GM18858 (cell line): ENCODE data around the gene HECTD3.
"Not testable (repeated sequence)": the region's sequence is repeated elsewhere in the genome, so short reads cannot be mapped to it uniquely, and the experiment has no call there.

ENCODE experiments used
- ATAC-seq: cut with Tn5 transposase; IDR thresholded peaks from one replicate; pipeline ENCODE4 v1.9.1; 2021; ENCODE audit not compliant: unreplicated experiment

The HECTD3 gene

DNA sequence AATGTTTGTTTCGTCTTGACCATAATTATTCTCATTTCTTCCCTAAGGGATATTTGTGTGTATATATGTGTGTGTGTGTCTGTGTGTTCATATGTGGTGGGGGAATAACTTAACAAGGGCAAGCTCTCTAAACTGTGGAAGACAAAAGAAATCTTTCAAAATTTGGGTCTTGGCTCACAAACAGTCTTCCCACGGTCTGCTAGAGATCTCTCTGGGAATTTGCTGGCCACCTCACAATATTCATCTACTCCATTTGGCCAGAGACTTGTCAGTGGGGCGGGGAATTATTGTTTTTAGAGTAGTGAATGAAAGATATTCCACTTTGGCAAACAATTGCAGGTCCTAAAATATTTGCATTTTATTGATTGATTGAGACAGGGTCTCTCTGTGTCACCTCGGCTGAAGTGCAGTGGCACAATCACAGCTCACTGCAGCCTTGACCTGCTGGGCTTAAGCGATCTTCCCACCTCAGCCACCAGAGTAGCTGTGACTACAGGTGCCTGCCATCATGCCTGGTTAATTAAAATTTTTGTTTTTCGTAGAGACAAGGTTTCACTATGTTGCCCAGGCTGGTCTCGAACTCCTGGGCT lies 16.7 kb downstream of the HECTD3 start:
- ATAC-seq = no peak

DNA sequence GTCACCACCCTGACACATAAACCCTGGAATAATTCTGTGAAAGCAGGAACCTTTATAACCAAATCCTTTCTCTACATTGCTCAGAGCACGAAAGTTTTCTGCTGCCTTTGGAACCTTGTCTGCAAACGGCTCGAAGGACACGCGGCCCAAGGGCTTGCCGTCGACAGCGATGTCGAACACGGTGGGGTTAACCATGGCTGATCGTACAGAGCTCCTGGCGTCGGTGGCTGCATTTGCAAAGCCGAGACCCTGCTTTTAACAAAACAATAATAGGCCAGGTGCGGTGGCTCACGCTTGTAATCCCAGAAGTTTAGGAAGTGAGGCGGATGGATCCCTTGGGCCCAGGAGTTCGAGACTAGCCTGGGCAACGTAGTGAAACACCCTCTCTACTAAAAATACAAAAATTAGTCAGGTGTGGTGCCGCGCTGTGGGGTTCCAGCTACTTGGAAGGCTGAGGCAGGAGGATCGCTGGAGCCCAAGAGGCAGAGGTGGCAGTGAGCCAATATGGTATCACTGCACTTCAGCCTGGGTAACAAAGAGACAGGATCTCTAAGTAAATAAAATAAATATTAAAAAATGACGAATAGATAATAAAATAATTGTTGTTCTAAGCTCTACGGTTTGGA lies 22.5 kb downstream of the HECTD3 start:
- ATAC-seq = no peak

DNA sequence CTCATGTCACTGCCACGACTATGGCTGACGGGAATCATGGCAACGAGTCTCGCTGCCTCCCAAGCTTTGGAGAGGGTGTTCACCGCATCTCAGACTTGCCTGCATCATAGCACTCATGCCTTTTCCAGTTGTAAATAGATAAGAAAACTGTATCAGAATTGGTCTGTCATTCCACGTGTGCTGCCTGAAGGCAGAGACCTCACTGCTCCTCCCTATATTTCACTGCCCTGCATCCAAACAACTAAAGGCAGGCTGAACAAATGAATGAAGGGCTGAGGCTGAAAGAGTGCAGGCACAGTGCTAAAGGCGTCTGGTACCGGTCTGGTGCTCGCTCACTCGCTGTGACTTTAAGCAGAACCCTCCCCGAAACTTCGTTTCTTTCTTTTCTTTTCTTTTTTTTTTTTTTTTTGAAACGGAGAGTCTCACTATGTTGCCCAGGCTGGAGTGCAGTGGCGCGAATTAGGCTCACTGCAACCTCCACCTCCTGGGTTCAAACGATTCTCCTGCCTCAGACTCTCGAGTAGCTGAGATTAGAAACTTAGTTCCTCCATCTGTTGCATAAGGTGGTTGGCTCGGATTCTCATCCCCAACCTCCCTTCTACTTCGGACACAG lies 25.3 kb downstream of the HECTD3 start:
- no peak for ATAC-seq

- ATAC-seq = not testable (repeated sequence)
These were observed 33.8 kb downstream of the HECTD3 start for GRCh38 chr1:44977372-44977771.

- ATAC-seq = no peak
These were observed 34.9 kb downstream of the HECTD3 start for GRCh38 chr1:44976252-44976651.

GRCh38 chr1:44973645-44974044 lies 37.5 kb downstream of the HECTD3 start:
- no peak for ATAC-seq

DNA sequence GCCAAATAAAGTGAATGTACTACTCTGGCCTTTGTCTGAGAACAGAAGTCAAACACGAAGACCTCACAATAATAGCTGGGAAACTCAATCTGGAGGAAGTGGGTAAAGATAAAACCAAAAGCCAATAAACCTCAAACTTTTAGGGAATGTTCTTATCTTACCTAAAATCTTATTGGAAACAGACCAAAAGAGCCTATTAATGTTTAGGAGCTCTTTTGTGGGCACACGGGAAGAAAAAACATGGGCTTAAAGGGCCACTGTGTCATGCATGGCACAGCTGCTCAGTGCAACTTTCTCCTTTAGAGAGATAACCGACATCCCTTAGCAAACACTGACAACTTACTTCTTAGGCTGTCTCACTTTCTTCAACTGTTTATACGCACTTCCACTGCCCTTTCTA lies 40.8 kb downstream of the HECTD3 start:
- ATAC-seq = no peak

GRCh38 chr1:44964396-44964795 lies 46.7 kb downstream of the HECTD3 start:
- ATAC-seq = no peak

DNA sequence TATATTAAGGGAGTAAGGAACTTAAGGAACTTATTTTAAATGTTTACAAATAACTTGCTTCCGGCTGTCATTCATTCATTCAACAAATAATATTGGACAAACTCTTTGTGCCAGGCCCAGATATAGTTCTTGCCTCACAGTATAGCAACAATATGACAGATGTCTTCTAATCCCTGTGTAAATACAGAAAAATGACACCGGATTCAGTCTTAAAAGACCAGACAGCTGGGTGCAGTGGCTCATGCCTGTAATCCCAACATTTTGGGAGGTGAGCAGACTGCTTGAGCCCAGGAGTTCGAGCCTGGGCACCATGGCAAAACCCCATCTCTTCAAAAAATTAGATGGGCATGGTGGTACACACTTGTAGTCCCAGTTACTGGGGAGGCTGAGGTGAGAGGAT lies 48.4 kb downstream of the HECTD3 start:
- ATAC-seq = no peak

- not testable (repeated sequence) for ATAC-seq
These were observed 49.1 kb downstream of the HECTD3 start for GRCh38 chr1:44962022-44962421.

DNA sequence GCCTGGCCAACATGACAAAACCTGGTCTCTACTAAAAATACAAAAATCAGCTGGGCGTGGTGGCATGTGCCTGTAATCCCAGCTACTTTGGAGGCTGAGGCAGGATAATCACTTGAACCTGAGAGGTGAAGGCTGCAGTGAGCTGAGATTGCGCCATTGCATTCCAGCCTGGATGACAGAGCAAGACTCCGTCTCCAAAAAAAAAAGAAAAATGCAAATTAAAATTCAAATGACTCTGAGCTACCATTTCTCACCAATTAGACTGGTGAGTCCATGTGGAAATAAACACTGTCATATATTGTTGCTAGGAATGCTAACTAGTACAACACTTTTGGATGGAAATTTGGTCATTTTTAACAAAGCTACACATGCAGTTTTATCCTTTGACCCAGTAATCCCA lies 53.6 kb downstream of the HECTD3 start:
- not testable (repeated sequence) for ATAC-seq

GRCh38 chr1:44956077-44956476 lies 55.0 kb downstream of the HECTD3 start:
- ATAC-seq = not testable (repeated sequence)
